Ishikawa (cell line): ENCODE results near the gene ACKR2.

Experiments
- CEBPB ChIP-seq: IDR thresholded peaks from 2 replicates; pipeline ENCODE4 v1.6.1; 2012
- CREB1 ChIP-seq: IDR thresholded peaks from 2 replicates; pipeline ENCODE4 v1.6.1; 2012; ENCODE audit warnings: low read depth
- EGR1 ChIP-seq: IDR thresholded peaks from 2 replicates; pipeline ENCODE4 v1.6.1; 2012
- EP300 ChIP-seq: IDR thresholded peaks from 2 replicates; pipeline ENCODE4 v1.6.1; 2012; ENCODE audit warnings: borderline replicate concordance
- FOXM1 ChIP-seq: IDR thresholded peaks from 2 replicates; pipeline ENCODE4 v1.6.1; 2012; ENCODE audit warnings: low read depth, borderline replicate concordance
- NFIC ChIP-seq: IDR thresholded peaks from 2 replicates; pipeline ENCODE4 v1.6.1; 2012
- RAD21 ChIP-seq: IDR thresholded peaks from 2 replicates; pipeline ENCODE4 v1.6.1; 2012; ENCODE audit warnings: low read depth
- REST ChIP-seq: IDR thresholded peaks from 2 replicates; pipeline ENCODE4 v1.6.1; 2012; ENCODE audit warnings: low read depth, mild to moderate bottlenecking
- TAF1 ChIP-seq: IDR thresholded peaks from 2 replicates; pipeline ENCODE4 v1.6.1; 2012; ENCODE audit warnings: low read depth, mild to moderate bottlenecking
- TCF12 ChIP-seq: IDR thresholded peaks from 2 replicates; pipeline ENCODE4 v1.6.1; 2012; ENCODE audit warnings: low read depth
- TEAD4 ChIP-seq: IDR thresholded peaks from 2 replicates; pipeline ENCODE4 v1.6.1; 2012
- YY1 ChIP-seq: IDR thresholded peaks from 2 replicates; pipeline ENCODE4 v1.6.1; 2012; ENCODE audit warnings: low read depth
- ZBTB7A ChIP-seq: IDR thresholded peaks from 2 replicates; pipeline ENCODE4 v1.6.1; 2012; ENCODE audit warnings: low read depth
- TF ChIP-seq, protein P1 (sequence below): IDR thresholded peaks from 2 replicates; pipeline ENCODE4 v1.6.1; 2012
- TF ChIP-seq, protein P2 (sequence below): IDR thresholded peaks from 2 replicates; pipeline ENCODE4 v1.6.1; 2012

The ACKR2 gene

DNA sequence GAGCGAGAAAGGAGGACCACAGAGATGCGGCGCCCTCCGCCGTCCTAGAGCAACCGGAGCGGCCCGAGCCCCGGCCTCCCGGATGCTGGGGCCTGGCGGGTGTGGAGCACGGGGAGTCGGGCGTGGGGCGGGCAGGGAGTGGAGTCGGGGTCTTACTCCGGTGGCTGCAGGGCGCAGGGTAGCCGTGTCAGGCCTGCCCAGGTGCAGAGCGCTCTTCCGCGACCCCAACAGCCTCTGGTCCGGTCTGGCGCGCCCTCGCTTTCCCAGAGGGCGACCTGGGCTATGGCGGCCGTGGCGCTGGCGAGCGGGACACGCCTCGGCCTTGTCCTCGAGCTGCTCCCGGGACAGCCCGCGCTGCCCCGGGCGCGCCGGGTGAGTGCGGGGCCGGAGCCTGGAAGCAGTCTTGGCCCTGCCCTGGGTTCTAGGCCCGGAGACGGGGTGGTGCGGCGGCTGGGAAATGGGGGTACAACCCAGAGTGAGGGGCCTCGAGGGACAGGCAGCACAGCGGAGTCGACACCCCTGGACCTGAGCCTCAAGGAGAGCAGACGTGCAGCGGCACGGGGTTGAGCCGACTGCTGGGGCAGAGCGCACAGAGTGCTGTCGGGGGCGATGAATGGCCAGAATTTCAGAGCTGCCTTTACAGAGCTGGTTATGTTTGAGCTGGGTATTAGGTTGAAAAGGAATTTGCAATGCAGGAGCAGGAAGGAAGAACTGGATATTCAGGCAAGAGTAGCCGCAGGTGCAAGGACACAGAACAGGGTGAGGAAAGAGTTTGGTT is 97.0 kb downstream of the ACKR2 start, which contains the start of gene ZNF662:
ZNF662 (plus strand) TSS at position 73 of the 778 bp plus-strand sequence. CDS start 1,973 bp downstream, outside the sequence.
- TF ChIP-seq FOXM1 (no peak), TCF12 (no peak)

GRCh38 chr3:42906848-42907183 is 97.6 kb downstream of the ACKR2 start:
- TF ChIP-seq, protein P1, sequence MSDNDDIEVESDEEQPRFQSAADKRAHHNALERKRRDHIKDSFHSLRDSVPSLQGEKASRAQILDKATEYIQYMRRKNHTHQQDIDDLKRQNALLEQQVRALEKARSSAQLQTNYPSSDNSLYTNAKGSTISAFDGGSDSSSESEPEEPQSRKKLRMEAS = no peak

DNA sequence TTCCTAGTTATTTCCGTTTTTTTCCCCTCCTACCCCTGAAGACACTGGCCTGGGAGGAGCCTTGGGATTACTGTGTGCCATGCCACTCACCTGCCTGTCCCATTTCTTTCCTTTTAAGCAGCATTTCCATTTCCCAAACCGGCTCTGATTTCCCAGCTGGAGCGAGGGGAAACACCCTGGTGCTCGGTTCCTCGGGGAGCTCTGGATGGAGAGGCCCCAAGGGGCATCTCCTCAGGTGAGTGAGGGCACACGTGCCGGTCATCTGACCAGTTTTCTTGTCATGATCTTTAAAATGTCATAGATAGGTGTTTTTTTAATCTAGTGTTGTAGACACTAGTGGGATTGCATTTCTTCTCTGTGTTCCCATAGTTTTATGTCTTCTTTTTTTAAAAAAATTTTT is 99.4 kb downstream of the ACKR2 start:
- TF ChIP-seq EP300 (no peak), FOXM1 (no peak), TEAD4 (no peak), REST (no peak), ZBTB7A (no peak), TAF1 (no peak), TCF12 (no peak), CREB1 (no peak)
- TF ChIP-seq, protein P1 = no peak

DNA sequence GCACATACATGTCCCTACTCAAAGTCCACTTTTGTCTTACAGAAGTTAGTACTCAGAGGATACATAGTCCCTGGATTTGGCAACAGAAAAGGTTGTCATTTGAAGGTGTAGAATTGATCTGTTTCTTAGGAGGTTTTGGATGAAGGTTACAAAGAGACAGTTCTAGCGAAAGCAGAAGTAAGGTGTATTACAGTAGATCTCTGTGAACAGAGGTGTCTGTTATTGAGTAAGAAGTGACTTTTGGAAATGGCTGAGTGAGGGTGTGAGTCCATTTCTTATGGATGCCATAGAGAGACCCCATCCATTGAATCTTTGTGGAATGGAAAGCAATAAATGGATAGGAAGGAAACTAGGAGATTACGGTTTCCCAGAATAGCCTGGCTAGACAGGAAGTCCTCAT is 102.3 kb downstream of the ACKR2 start:
- no peak for TF ChIP-seq YY1
- TF ChIP-seq EGR1 = no peak
- TF ChIP-seq RAD21 = no peak
- TF ChIP-seq CREB1 = no peak
- TF ChIP-seq TCF12 = no peak
- no peak for TF ChIP-seq TEAD4
- TF ChIP-seq, protein P2, sequence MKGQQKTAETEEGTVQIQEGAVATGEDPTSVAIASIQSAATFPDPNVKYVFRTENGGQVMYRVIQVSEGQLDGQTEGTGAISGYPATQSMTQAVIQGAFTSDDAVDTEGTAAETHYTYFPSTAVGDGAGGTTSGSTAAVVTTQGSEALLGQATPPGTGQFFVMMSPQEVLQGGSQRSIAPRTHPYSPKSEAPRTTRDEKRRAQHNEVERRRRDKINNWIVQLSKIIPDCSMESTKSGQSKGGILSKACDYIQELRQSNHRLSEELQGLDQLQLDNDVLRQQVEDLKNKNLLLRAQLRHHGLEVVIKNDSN = no peak
- no peak for TF ChIP-seq TAF1
- no peak for TF ChIP-seq CEBPB
- no peak for TF ChIP-seq NFIC
- TF ChIP-seq EP300 = no peak
- TF ChIP-seq ZBTB7A = no peak
- TF ChIP-seq, protein P1 = no peak
- no peak for TF ChIP-seq FOXM1
- no peak for TF ChIP-seq REST

- TF ChIP-seq FOXM1 (no peak), YY1 (no peak), TEAD4 (peak; percentile 37; the same call in 1 of the 2 replicates), CEBPB (0 out of 2 replicates have a peak, but pooled peaks have one; percentile 30)
Measured at GRCh38 chr3:42914771-42915515, 105.7 kb downstream of the ACKR2 start.
